D721Med (cell line): ENCODE results near the gene CDH5.

Source experiments
- DNase-seq: peaks from one replicate; pipeline ENCODE4 v3.0.0; 2011; ENCODE audit warnings: low spot score; ENCODE audit not compliant: insufficient read length
- FAIRE-seq: peaks from 2 replicates; lab custom pipeline; 2011; peaks lifted over from hg19 to GRCh38; lab: Jason Lieb, UNC
- CTCF ChIP-seq: IDR thresholded peaks from 2 replicates; pipeline ENCODE4 v1.5.1; 2012; ENCODE audit warnings: mild to moderate bottlenecking, control low read depth; ENCODE audit not compliant: insufficient read depth; ENCODE audit errors: missing control alignments

CDH5 gene

GRCh38 chr16:66387817-66388332 is 21.4 kb downstream of the CDH5 start:
- FAIRE-seq (no peak), DNase-seq (no peak)
- TF ChIP-seq CTCF: no peak

GRCh38 chr16:66388350-66389139 is 22.1 kb downstream of the CDH5 start:
- FAIRE-seq (no peak), DNase-seq (no peak)
- TF ChIP-seq CTCF: no peak

- FAIRE-seq (no peak), DNase-seq (no peak)
- TF ChIP-seq CTCF: no peak
These were observed 23.0 kb downstream of the CDH5 start for GRCh38 chr16:66389256-66390176.

GRCh38 chr16:66390346-66391108 is 24.0 kb downstream of the CDH5 start:
- no peak for TF ChIP-seq CTCF
- FAIRE-seq (no peak), DNase-seq (no peak)

- DNase-seq (no peak), FAIRE-seq (no peak)
- no peak for TF ChIP-seq CTCF
These were observed 25.5 kb downstream of the CDH5 start for GRCh38 chr16:66391726-66392670.
